Erythroblast (primary cell): Measurements from ENCODE around the gene C22orf42.

ENCODE experiments used
- GATA1 ChIP-seq: IDR thresholded peaks from 2 replicates; pipeline ENCODE4 v1.6.1; 2011; ENCODE audit warnings: low read depth, mild to moderate bottlenecking, control low read depth, low read length, moderate library complexity
- POLR2A ChIP-seq: IDR thresholded peaks from 2 replicates; pipeline ENCODE4 v1.6.1; 2011; ENCODE audit warnings: mild to moderate bottlenecking, low read length

DNA sequence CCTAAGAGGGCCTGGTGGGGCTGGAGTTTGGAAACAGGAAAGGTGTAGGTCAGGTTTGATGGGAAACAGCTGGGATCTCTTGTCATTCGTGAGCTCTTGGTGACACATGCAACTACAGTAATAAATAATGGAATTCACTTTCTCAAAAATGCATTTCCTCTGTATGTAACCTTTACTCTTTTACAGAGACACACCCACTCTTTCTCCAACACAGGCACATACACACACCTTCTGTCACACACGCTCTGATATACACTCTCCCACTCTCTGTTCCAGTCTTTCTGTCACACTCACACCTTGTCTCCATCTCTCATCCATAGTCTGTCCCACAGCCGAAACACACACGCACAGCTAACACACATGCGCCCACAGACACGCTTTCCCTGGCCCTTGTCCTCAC lies 6.6 kb upstream of the C22orf42 start:
- TF ChIP-seq POLR2A: no peak
- no peak for TF ChIP-seq GATA1
